Ishikawa (cell line): ENCODE results near the gene ACYP2.

ENCODE experiments used
- YY1 ChIP-seq: IDR thresholded peaks from 2 replicates; pipeline ENCODE4 v1.6.1; 2012; ENCODE audit warnings: low read depth
- TF ChIP-seq, protein P1 (sequence below): IDR thresholded peaks from 2 replicates; pipeline ENCODE4 v1.6.1; 2012

GRCh38 chr2:54303631-54304030, 188.2 kb downstream of the ACYP2 start:
- no peak for TF ChIP-seq YY1
- TF ChIP-seq, protein P1, sequence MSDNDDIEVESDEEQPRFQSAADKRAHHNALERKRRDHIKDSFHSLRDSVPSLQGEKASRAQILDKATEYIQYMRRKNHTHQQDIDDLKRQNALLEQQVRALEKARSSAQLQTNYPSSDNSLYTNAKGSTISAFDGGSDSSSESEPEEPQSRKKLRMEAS = no peak
